Measurements from ENCODE around the gene MPV17. TPM values are rescaled to one million over a fixed set of nuclear protein-coding genes. Genes with fewer than 3 reads are reported as not detected.

MPV17 gene
- total RNA-seq: 123 and 139 TPM in 2 replicates

GRCh38 chr2:27322766-27323595 lies at the start of gene MPV17:
MPV17 (minus strand) TSS chr2:27323097; CDS start chr2:27322517, 580 bp downstream.

GRCh38 chr2:27370026-27370815 lies 47.3 kb upstream of the MPV17 start, which contains the start of the genes EIF2B4 and SNX17:
EIF2B4 (minus strand) TSS chr2:27370338; CDS start chr2:27370314, 24 bp downstream.
SNX17 (plus strand) TSS chr2:27370616; CDS start chr2:27370744, 128 bp downstream.

GRCh38 chr2:27356382-27357181 lies 33.7 kb upstream of the MPV17 start, which contains the start of gene GTF3C2:
GTF3C2 (minus strand) TSS chr2:27356764; CDS start chr2:27343554, 13,210 bp downstream.

GRCh38 chr2:27308359-27308881 lies 14.5 kb downstream of the MPV17 start, which contains the start of gene UCN:
UCN (minus strand) TSS chr2:27308445; CDS start chr2:27307895, 550 bp downstream.

GRCh38 chr2:27281855-27282559 lies 40.9 kb downstream of the MPV17 start, which contains the start of gene TRIM54:
TRIM54 (plus strand) TSS chr2:27282429; CDS start chr2:27282732, 303 bp downstream.

GRCh38 chr2:27275211-27276150 lies 47.4 kb downstream of the MPV17 start, which contains the start of gene DNAJC5G:
DNAJC5G (plus strand) TSS chr2:27275433; CDS start chr2:27276729, 1,296 bp downstream.

GRCh38 chr2:27262379-27263286 lies 60.3 kb downstream of the MPV17 start, which contains the start of gene SLC30A3:
SLC30A3 (minus strand) TSS chr2:27263047; CDS start chr2:27262906, 141 bp downstream.

Other genes with a start within 250 kb of the MPV17 start
- gene EMILIN1, start 244.5 kb downstream of the MPV17 start, total RNA-seq: 661 and 781 TPM in 2 replicates
- gene KHK, start 236.3 kb downstream of the MPV17 start, total RNA-seq: 1.1 TPM in 1 of 2 replicates, not detected in the other
- 9.6 and 12.3 TPM in 2 replicates for gene CGREF1, start 204.0 kb downstream of the MPV17 start, total RNA-seq
- 0.06 TPM in 1 of 2 replicates, not detected in the other for gene ABHD1, start 199.3 kb downstream of the MPV17 start, total RNA-seq
- 54.4 and 60.6 TPM in 2 replicates for gene PREB, start 188.5 kb downstream of the MPV17 start, total RNA-seq
- not detected in 2 replicates for gene PRR30, start 183.7 kb downstream of the MPV17 start, total RNA-seq
- gene TCF23, start 174.1 kb downstream of the MPV17 start, total RNA-seq: 0.10 and 0.44 TPM in 2 replicates
- 157 and 193 TPM in 2 replicates for gene ATRAID, start 111.1 kb downstream of the MPV17 start, total RNA-seq
- gene SLC5A6, start 110.8 kb downstream of the MPV17 start, total RNA-seq: 12.2 and 13.5 TPM in 2 replicates
- 27.5 and 30.3 TPM in 2 replicates for gene CAD, start 105.7 kb downstream of the MPV17 start, total RNA-seq
- 0.06 and 0.10 TPM in 2 replicates for gene SLC30A3, start 60.0 kb downstream of the MPV17 start, total RNA-seq
- not detected in 2 replicates for gene DNAJC5G, start 47.7 kb downstream of the MPV17 start, total RNA-seq
- not detected in 2 replicates for gene TRIM54, start 40.7 kb downstream of the MPV17 start, total RNA-seq
- 1.1 and 1.2 TPM in 2 replicates for gene UCN, start 14.7 kb downstream of the MPV17 start, total RNA-seq
- gene GTF3C2, start 33.7 kb upstream of the MPV17 start, total RNA-seq: 23.2 and 28.6 TPM in 2 replicates
- gene EIF2B4, start 47.2 kb upstream of the MPV17 start, total RNA-seq: 28.6 and 35.0 TPM in 2 replicates
- gene SNX17, start 47.5 kb upstream of the MPV17 start, total RNA-seq: 87.7 and 96.2 TPM in 2 replicates
- gene ZNF513, start 57.6 kb upstream of the MPV17 start, total RNA-seq: 3.0 and 5.4 TPM in 2 replicates
- 51.3 and 53.0 TPM in 2 replicates for gene PPM1G, start 86.5 kb upstream of the MPV17 start, total RNA-seq
- 74.3 and 82.3 TPM in 2 replicates for gene NRBP1, start 105.5 kb upstream of the MPV17 start, total RNA-seq
- not detected in 2 replicates for gene KRTCAP3, start 119.3 kb upstream of the MPV17 start, total RNA-seq
- 10.6 and 21.5 TPM in 2 replicates for gene IFT172, start 166.6 kb upstream of the MPV17 start, total RNA-seq
- 30.8 and 42.8 TPM in 2 replicates for gene FNDC4, start 172.1 kb upstream of the MPV17 start, total RNA-seq
- gene GCKR, start 173.7 kb upstream of the MPV17 start, total RNA-seq: 0.34 and 0.44 TPM in 2 replicates